Posterior cingulate gyrus (tissue), 11 donors: ENCODE results near the gene NR4A3.
A peak's percentile ranks its signal among the peaks of the same experiment; 100 is the strongest.
"Not testable (repeated sequence)": the region's sequence is repeated elsewhere in the genome, so short reads cannot be mapped to it uniquely, and the experiment has no call there.

ENCODE experiments used
- DNase-seq, 10 donors: peaks; one replicate each; pipeline versions ENCODE4 v3.0.0 to v3.0.0-alpha.2; 2020 to 2021; ENCODE audit warnings: mixed read lengths in 3 of 10
- intact Hi-C: fragments of 100-400 bp; cut with DNase I; formaldehyde crosslinking; loops from one replicate; pipeline ENCODE4 v1.15.1; 2023

NR4A3 gene

DNA sequence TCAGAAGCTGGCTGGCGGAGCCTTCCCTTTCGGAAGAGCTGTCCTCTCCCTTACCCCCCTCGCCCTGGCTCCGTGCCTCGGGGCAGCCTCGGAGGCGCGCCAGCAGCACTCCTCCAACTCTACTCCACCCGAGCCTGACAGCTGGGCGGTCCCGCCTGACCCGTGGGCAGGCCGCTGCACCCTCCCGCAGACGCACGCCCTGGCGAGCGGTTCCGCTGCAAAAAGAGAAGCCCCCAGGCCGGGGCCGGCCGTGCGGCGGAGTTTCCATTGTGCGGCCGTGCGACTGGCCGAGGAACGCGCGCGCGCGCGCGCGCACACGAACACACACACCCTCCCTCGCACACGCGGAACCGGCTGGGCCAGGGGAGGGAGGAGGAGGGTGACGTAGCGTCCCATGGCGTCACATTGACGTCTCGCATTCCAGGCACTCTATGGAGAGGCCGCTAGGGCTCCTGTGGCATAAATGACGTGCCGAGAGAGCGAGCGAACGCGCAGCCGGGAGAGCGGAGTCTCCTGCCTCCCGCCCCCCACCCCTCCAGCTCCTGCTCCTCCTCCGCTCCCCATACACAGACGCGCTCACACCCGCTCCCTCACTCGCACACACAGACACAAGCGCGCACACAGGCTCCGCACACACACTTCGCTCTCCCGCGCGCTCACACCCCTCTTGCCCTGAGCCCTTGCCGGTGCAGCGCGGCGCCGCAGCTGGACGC, at the start of gene NR4A3:
Gene NR4A3 (plus strand): TSS at position 490 of the 713 bp plus-strand sequence. CDS start 6,158 bp downstream, outside the sequence.
- DNase-seq: peak; percentile 91 to 99 (median 94)
- intact Hi-C loops: loop anchor here (5.0 to 10.0 kb wide), 5 partner anchors 86 to 599 kb away; partner anchors contain the start of genes ALG2, ERP44, INVS and SEC61B

DNA sequence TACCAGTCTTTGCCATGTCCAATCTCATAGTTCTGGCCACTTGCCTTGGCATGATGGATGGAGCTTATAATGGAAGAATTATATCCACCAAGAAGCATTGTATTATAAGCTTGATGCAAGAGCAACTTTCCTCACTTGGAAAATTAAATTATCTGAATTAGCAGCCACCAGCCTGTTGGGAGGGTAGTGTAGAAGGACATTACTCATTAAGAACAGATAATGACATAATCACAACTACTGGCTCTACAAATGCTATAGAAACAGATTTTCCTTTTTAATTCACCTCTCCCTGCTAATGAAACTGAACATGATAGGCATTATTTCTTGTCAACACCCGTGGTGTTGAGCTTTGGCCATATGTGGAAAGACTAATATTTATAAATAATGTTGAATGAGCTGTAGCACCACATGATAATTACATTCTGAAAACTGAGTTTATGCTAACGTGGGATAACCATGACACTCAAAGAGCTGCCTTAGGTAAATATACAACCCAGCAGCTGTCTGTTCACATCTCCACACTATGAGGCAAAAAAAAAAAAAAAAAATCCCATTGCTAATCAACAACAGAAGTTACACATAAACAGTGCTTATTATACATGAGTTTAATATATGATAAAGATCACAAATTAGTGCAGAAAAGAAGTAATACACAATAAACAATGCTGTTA, 48.1 kb upstream of the NR4A3 start:
- DNase-seq: no peak

DNA sequence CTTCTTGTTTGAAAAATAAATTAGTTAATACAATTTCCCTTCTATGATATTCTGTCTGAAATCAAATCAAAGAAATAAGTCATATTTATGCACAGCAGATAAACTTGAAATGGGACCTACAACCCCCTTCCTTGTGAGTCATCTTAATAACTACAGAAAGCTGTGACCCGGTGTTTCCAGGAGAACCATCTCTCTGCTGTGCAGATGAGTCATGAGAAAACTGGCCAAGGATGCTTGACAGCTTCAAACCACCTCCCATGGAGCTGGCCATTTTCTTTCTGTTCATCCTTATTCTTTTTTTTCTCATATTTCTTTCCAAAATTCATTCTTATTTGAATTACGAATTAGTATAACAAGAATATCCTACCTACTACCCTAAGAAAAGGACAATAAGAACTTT, 43.4 kb upstream of the NR4A3 start:
- intact Hi-C loops: no loop called here
- no peak for DNase-seq

More for the DNA sequence above, 48.1 kb upstream of the NR4A3 start:
- intact Hi-C loops: no loop called here

DNA sequence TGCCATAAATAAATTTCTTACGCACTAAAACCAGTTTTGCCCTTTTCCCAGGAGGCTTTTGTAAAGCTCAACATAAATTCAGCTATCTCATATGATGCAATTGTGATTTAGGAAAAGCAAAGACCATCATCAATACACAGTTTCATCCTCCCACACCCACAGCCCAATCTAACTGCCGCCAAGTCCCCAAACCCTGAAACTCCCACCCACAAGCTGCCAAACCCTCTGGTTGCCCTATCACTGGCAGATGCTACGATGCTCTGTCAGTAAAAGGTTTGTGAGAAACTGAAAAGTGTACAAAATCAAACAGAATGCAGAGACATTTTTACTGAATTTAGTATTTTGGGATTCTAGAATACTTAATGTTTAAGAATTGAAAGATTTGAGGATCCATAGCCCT, 42.8 kb upstream of the NR4A3 start:
- intact Hi-C loops: no loop called here

DNA sequence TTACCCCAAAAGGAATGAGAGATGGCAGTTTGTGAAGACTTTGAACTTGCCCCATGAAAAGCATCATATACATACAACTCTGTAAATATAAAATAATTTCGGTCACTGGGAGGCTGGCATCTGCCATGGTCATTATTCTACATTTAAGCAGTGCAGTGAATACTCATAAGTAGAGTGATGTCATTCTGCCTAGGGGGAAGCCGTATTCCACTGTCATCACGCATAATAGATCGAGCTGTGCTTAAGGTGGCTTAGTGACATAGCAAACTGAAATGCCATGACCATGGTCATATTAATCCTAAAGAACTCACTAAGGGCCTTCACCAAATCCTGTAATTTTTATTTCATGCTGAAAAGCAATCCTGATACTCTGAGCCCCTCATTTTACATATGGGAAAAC, 42.4 kb upstream of the NR4A3 start:
- intact Hi-C loops: no loop called here

More for the DNA sequence above, 42.8 kb upstream of the NR4A3 start:
- DNase-seq: peak in 1 of 10 donors; percentile 19

DNA sequence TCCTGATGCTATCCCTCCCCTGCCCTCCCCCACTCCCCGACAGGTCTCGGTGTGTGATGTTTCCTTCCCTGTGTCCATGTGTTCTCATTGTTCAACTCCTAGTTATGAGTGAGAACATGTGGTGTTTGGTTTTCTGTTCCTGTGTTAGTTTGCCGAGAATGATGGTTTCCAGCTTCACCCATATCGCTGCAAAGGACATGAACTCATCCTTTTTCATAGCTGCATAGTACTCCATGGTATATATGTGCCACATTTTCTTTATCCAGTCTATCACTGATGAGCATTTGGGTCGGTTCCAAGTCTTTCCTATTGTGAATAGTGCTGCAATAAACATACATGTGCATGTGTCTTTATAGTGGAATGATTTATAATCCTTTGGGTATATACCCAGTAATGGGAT, 39.3 kb upstream of the NR4A3 start:
- intact Hi-C loops, DNase-seq: not testable (repeated sequence)

More for the DNA sequence above, 42.4 kb upstream of the NR4A3 start:
- DNase-seq: no peak

DNA sequence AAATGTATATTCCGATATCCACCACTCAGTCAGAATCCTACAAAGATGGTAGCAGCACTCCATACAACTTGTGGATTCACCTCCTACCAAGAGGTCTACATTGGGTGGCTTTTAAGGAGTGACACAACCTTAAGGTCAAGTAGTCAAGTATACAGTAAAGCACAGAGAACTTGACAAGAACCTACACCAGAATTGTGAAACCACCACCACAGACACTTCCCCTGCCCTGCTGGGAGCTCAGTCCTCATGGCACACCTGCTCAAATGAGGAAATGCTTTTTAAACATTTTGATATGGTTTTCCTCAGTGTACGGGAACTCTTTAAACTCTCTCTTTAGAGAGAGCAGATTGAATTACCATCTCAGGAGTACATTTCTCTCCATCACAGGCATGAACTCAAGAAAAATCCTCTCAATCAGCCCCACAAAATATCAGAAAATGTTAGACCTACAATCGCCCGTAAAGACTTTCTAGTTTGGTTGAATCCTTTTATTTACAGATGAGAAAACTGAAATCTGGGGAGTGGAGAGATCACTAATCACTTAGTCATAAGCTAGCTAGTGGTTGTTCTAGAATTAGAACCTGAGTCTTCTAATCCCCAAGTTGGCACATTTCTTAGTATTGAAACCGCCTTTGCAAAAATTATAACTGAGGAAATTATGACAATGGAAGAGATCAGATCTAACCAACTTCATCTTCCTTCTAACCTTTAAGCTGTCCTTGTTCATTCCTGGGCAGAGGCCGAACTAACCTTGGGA, 38.5 kb upstream of the NR4A3 start:
- intact Hi-C loops: no loop called here
- no peak for DNase-seq

DNA sequence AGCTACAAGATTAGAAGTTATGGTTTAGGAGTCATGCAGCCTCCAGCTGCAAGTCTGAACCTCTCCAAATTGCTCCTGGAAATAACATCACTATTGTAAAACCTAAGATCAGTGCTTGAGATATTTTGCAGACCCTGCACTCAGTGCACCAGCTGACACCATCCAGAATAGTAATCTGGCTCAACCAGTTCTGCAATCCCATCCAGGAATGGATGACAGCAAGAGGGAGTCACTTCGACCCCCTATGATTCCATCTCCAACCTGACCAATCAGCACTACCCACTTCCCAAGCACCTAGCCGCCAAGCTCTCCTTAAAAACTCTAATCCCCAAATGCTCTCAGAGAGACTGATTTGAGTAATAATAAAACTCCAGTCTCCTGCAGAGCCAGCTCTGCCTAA, 37.9 kb upstream of the NR4A3 start:
- intact Hi-C loops: no loop called here
- no peak for DNase-seq

DNA sequence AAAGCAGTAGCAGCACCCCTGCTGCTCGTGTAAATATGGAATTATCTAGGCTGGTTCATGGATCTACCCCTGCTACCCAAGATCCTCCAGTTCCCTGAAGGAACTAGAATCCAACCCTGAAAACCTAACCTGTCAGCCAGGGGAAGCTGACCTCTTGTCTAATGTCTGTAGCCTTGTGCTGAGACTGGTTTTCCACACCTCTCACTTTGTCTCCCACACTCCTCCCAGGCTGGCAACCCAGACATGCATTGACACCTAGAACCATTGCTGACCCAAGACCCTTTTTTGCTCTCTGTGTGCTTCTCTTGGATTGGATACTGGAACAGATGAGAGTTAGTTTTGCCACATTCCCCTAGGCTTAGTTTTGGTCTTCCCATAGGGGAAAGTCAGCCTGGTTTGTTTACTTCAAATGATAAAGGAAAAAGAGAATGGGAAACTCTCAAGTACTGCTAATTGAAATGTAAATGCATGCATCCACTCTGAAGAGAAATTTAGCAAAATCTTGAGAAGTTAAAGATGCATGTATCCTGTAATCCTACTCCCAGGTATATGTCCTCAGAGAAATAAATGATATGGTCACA, 36.6 kb upstream of the NR4A3 start:
- no peak for DNase-seq
- intact Hi-C loops: no loop called here

DNA sequence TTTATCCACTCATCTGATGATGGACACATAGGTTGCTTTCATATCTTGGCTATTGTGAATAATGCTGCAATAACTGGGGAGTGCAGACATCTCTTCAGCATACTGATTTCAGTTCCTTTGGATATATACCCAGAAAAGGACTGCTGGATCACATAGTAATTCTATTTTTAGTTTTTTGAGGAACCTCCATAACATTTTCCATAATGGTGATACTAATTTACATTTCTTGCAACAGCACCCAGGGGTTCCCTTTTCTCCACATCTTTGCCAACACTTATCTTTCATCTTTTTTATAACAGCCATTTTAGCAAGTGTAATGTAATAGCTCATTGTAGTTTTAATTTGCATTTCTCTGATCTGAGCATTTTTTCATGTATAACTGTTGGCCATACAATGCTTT, 34.1 kb upstream of the NR4A3 start:
- no peak for DNase-seq
- intact Hi-C loops: no loop called here

DNA sequence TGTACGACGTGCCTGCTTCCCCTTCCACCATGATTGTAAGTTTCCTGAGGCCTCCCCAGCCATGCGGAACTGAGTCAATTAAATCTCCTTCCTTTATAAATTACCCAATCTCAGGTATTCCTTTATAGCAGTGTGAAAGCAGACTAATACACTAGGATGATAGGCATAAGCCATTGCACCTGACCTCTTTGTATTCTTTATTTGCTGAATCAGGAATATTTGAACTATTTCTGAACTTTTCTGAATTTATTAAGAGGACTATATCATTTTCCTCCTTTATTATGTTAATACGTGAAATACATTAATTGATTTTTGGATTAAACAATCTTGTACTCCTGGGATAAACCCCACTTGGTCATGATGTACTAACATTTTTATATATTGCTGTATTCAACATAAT, 28.2 kb upstream of the NR4A3 start:
- DNase-seq: no peak
- intact Hi-C loops: no loop called here

DNA sequence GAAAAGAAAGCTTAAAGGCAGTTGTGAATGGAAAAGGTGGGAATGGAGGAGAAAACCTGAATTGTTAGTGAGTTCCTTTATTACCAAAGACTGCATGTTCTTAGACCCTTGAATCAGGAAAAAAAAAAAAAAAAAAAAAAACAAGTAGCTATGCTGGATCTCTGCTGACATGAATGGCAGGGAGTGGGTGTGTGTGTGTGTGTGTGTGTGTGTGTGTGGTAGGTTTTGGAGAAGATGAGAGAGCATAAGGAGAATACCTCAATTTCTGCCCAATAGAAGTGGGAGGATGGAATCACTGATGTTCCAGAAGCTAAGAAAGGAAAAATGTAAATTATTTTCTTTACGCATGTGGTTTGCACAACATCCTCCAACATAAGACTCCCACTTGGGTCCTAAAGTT, 25.5 kb upstream of the NR4A3 start:
- DNase-seq: no peak
- intact Hi-C loops: no loop called here

DNA sequence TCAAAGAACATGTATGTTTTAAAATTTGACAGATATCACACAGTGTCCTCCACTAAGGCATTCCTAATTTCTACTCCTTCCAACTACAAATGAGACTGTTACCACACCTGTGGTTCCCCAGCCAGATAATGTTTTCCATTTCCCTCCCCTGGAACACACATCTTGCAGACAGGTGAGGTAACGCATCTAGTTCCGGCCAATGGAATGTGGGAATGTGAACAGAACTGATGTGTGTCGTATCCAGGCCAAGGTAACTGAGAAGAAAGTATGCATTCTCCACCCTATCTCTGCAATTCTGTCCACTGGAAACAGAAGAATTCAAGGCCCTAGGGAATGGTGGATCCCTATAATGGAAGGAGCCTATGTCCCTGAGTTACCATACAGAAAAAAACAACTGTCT, 19.9 kb upstream of the NR4A3 start:
- no peak for DNase-seq
- intact Hi-C loops: loop anchor here (1.0 kb wide), 1 partner anchor 7 kb away; no protein-coding TSS in a partner anchor

DNA sequence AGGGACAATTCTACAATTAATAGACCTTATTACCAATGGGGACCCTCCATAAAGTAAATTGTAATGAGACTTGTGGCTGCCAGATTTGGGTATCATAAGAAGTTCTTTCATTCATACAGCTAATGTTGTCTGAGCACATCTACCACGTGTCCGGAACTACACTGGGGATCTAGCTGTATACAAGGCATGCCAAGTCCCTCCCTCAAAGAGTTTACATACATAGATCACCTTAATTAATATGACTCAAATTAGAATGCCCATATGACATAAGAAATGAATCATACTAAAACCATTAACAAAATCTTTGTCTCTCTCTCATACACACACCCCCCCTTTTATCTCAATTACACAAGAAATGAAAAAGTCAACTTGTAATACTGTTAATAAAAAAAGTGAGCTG, 18.0 kb upstream of the NR4A3 start:
- no peak for DNase-seq
- intact Hi-C loops: no loop called here

DNA sequence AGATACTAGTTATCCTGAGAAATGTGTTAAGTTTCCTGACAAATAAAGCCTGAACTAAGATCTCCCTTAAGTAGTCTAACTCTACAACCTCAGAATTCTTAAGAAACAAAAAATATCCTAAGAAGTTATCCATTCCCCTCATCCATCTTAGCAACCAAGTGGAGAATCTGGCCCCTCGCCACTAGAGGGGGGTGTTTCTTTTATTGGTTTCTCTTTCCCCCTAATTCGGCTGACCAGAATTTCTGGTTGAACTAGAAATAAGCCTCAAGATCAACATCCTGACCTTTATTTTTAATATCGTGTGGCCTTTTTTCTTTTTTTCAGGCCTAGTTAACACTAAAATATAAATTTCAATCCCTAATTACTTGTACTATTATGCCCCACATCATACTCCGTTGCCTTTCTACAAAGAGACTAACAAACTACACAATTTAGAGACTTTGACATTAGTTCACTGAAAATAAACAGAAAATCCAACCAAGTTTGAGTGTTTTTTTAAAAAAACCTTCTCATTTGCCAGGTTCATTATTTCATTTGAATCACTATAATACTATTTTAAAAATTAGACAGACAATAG, 14.3 kb upstream of the NR4A3 start:
- peak in 6 of 10 donors; percentile 23 to 87 (median 60) for DNase-seq
- intact Hi-C loops: loop anchor here (5.0 kb wide), 1 partner anchor 515 kb away; no protein-coding TSS in a partner anchor

DNA sequence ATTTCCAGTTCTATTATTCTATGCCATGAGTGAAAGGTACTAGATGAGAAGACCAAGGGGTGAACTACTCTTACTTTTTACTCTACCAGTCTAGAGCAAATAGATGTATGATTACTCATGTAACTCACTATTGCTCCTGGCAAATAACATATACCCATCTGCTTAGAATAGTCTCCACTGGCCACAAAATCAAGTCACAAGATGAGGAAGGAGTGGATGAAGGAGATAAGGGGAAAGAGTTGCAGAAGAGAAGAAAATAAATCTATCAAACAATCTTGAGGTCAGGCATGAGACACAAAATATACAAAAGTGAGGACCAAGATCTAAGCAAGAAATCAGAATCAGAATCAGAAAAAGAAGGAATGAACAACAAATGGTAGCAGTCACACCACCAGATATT, 13.7 kb upstream of the NR4A3 start:
- no peak for DNase-seq
- intact Hi-C loops: loop anchor here (5.0 kb wide), 1 partner anchor 514 kb away; no protein-coding TSS in a partner anchor

DNA sequence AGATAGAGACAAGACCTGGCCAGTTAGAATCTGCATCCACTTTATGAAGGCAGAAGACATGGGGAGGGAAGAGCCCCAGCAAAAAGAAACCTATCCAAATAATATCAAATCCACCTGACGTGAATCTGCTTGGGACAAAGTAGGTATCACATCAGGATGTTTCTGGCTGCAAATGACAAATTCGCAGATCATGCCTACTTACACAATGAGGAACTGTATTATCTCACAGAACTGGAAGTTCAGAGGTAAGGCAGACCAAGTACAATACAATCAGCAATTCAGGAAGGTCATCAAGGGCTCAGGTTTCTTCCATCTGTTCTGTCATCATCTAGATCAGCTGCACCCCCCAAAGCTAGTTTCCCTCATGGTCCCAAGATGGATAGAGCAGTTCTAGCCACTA, 13.2 kb upstream of the NR4A3 start:
- intact Hi-C loops: loop anchor here (5.0 kb wide), 1 partner anchor 514 kb away; no protein-coding TSS in a partner anchor
- no peak for DNase-seq

DNA sequence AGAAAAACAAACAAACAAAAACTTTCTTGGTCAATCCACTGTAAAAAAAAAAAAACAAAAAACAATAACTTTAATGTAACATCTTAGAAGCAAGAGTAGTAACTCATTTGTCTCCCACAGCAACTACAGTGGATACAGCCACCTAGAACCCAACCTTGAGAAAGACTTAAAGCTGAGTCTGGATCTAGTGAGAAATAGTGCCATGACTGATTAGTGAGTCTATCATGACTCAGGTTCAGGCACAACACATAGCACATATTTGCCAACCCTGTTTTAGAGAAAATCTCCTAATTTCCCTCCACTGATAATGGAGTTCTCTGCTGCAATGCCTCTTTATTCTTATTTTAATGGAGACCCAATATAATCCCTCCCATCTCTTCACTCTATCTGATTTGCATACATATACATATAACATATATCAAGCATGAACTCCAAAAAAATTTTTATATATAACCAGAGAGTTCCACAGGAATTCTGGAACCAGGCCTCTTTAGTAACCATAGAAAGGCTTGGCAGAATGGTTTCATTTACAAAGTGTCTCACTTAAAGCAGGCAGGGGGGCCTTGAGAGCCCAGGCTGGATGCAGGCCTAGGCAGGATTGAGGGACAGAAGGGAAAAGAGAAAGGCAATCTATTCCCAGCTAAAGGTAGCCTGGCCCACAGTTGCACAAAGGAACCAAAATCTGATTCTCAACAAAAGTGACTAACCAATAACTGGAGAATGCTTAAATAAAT, 11.9 kb upstream of the NR4A3 start:
- no peak for DNase-seq
- intact Hi-C loops: loop anchor here (5.0 to 10.0 kb wide), 2 partner anchors 513 to 555 kb away; no protein-coding TSS in a partner anchor

DNA sequence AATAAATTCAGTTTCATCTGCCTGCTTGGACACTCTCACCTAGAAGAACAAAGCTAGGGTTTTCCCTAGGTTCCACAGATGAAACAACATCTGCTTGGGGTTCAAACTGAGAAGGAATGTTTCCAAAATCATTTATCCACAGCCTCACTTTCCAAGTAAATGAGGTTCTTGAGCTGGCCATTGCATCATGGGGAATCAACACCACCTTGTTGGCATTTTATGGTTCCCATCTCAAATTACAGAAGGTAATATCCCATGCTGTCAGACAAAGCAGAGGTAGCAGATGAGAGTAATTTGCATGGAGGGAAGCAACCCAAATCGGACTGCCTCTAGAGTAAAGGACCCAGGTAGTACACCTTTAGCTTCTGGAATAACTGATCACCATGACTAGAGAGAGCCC, 10.5 kb upstream of the NR4A3 start:
- no peak for DNase-seq
- intact Hi-C loops: loop anchor here (10.0 kb wide), 1 partner anchor 556 kb away; no protein-coding TSS in a partner anchor
